ENCODE results near the gene SDHB.

Gene SDHB

GRCh38 chr1:17060306-17060749 lies 6.5 kb upstream of the SDHB start:
- no peak for DNase-seq (ENCODE audit: low read depth)
- no peak for TF ChIP-seq CTCF (IDR thresholded peaks at IDR 0.05; ENCODE audit: control insufficient read depth, extremely low read depth, insufficient read depth)
- no peak overlapping the region for H3K4me3 ChIP-seq (ENCODE audit: low read depth, low read length)

GRCh38 chr1:17059391-17060305 lies 5.8 kb upstream of the SDHB start:
- H3K4me3 ChIP-seq (ENCODE audit: low read depth, low read length), result no peak overlapping the region
- DNase-seq (ENCODE audit: low read depth), result peak; percentile 23
- TF ChIP-seq CTCF (IDR thresholded peaks at IDR 0.05; ENCODE audit: control insufficient read depth, extremely low read depth, insufficient read depth), result peak; percentile 71

- no peak for DNase-seq (ENCODE audit: low read depth)
Measured at GRCh38 chr1:17056551-17056950, 2.7 kb upstream of the SDHB start.

GRCh38 chr1:17055801-17056200 lies 2.0 kb upstream of the SDHB start:
- no peak for DNase-seq (ENCODE audit: low read depth)

More at GRCh38 chr1:17056551-17056950, 2.7 kb upstream of the SDHB start:
- no peak for TF ChIP-seq CTCF (IDR thresholded peaks at IDR 0.05; ENCODE audit: control insufficient read depth, extremely low read depth, insufficient read depth)
- no peak overlapping the region for H3K4me3 ChIP-seq (ENCODE audit: low read depth, low read length)

GRCh38 chr1:17053086-17053684 lies 647 bp downstream of the SDHB start:
- peak overlapping the region; percentile 86 for H3K4me3 ChIP-seq (ENCODE audit: low read depth, low read length)
- no peak for DNase-seq (ENCODE audit: low read depth)
- no peak for TF ChIP-seq CTCF (IDR thresholded peaks at IDR 0.05; ENCODE audit: control insufficient read depth, extremely low read depth, insufficient read depth)

More at GRCh38 chr1:17055801-17056200, 2.0 kb upstream of the SDHB start:
- no peak overlapping the region for H3K4me3 ChIP-seq (ENCODE audit: low read depth, low read length)
- TF ChIP-seq CTCF (IDR thresholded peaks at IDR 0.05; ENCODE audit: control insufficient read depth, extremely low read depth, insufficient read depth), result no peak

- H3K4me3 ChIP-seq (ENCODE audit: low read depth, low read length), result peak overlapping the region; percentile 86
- no peak for DNase-seq (ENCODE audit: low read depth)
- TF ChIP-seq CTCF (IDR thresholded peaks at IDR 0.05; ENCODE audit: control insufficient read depth, extremely low read depth, insufficient read depth), result no peak
Measured at GRCh38 chr1:17052641-17053040, 1.2 kb downstream of the SDHB start.
